ENCODE measurements around the gene DNAL1.

The DNAL1 gene

DNA sequence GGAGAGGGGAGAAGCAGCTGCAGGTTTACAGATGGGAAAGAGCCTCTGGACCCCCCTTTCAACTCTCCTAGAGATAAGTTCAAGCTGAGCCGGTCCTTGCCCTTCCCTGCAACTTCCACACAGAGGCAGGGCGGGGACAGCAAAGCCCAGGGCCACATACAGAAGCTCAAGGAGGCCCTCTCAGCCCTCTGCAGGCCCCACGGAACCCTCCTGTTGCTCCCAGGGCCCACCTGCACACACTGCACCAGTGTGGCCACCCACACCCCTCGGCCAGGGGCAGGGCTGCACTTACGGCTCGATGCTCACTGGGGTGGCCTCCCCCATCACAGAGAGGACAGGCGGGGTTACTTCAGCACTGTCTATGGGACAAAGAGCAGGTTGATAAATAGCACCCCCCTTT, 82.4 kb downstream of the DNAL1 start:
- no peak for DNase-seq (ENCODE audit: low read depth)
- TF ChIP-seq, protein P1, sequence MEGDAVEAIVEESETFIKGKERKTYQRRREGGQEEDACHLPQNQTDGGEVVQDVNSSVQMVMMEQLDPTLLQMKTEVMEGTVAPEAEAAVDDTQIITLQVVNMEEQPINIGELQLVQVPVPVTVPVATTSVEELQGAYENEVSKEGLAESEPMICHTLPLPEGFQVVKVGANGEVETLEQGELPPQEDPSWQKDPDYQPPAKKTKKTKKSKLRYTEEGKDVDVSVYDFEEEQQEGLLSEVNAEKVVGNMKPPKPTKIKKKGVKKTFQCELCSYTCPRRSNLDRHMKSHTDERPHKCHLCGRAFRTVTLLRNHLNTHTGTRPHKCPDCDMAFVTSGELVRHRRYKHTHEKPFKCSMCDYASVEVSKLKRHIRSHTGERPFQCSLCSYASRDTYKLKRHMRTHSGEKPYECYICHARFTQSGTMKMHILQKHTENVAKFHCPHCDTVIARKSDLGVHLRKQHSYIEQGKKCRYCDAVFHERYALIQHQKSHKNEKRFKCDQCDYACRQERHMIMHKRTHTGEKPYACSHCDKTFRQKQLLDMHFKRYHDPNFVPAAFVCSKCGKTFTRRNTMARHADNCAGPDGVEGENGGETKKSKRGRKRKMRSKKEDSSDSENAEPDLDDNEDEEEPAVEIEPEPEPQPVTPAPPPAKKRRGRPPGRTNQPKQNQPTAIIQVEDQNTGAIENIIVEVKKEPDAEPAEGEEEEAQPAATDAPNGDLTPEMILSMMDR (IDR thresholded peaks at IDR 0.05; ENCODE audit: low read length, missing control alignments), result no peak
- no peak overlapping the region for H3K4me3 ChIP-seq (replicated peaks; ENCODE audit: low read depth, low read length)

DNA sequence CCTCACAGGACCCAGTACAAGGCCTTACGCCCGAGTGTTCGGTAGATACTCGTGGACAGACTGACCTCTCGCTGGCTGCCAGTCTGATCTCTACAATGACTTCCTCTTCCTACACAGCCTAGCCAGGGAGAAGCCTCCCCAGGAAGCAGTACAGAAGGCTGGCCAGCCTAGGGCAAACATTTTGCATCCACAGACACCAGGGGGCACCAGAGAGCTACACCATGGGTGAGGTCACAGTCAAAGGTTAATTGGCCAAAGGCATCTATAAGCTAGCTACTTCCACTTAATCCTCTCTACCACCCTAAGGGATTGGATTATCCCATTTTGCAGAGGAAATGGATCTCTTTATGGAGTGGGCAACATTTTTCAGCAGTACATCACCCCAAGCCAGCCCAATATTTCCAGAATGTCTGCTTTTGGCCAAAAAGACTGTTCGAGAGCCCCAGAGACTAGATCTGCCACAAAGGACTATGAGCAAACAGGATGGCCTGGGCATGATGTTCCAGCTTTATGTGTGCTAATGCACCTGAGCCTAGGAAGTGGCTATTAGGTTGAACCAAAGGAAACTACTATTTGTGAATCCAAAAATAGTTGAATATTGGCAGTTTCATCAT, 84.0 kb downstream of the DNAL1 start:
- no peak overlapping the region for H3K4me3 ChIP-seq (replicated peaks; ENCODE audit: low read depth, low read length)
- peak; percentile 86 for DNase-seq (ENCODE audit: low read depth)
- TF ChIP-seq, protein P1 (IDR thresholded peaks at IDR 0.05; ENCODE audit: low read length, missing control alignments), result peak; percentile 97

DNA sequence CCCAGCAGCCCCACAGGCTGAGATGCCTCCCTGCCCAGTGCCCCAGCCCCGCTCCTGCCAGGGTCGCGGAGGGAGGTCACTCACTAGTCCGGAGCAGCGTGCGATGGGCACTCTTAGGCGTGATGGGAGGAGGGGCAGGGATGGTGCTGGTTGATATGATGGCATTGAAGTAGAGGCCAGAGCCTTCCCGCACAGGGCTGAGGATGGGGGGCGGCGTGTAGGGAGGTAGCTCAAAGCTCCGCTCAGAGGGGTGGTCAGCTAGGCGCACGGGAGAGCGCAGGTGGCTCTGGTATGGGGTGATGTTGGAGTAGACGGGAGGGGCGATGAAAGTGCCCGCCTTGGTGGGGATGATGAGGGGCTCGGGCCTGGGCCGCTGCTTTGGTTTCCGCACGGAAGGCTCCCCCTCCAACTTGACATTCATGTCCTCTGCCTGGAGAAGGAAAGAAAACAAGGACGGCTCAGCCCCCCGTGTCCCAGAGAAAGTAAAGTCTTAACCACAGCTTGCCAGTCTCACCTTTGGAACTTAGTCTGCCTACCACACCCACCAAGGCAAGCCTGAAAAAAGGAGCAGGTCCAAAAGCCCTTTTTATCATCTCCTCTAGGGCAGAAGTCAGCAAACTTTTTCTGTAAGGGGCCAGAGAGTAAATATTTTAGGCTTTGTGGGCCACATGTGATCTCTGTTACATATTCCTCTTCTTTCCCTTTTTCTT, 84.9 kb downstream of the DNAL1 start:
- TF ChIP-seq, protein P1 (IDR thresholded peaks at IDR 0.05; ENCODE audit: low read length, missing control alignments), result no peak
- no peak for DNase-seq (ENCODE audit: low read depth)
- H3K4me3 ChIP-seq (replicated peaks; ENCODE audit: low read depth, low read length), result no peak overlapping the region

DNA sequence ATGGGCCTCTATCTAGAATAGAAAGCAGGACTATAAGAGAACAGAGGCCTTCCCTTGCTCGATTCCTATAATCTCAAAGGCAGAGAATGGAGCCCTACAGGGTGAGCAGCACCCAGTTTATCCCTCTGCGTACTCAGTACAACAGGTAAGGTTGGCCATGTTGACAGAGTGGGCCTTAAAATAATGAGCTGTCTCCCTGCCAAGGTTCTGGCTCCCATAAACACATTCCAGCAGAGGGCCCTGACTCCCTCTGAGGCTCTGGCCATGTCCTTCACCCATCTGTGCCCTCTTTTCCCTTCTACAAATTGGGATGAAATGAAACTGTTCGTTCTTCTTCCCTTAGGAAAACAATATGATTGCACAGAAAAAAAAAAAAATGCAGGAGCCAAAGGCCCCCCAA, 86.3 kb downstream of the DNAL1 start:
- TF ChIP-seq, protein P1 (IDR thresholded peaks at IDR 0.05; ENCODE audit: low read length, missing control alignments), result peak; percentile 3
- no peak for DNase-seq (ENCODE audit: low read depth)
- H3K4me3 ChIP-seq (replicated peaks; ENCODE audit: low read depth, low read length), result no peak overlapping the region

DNA sequence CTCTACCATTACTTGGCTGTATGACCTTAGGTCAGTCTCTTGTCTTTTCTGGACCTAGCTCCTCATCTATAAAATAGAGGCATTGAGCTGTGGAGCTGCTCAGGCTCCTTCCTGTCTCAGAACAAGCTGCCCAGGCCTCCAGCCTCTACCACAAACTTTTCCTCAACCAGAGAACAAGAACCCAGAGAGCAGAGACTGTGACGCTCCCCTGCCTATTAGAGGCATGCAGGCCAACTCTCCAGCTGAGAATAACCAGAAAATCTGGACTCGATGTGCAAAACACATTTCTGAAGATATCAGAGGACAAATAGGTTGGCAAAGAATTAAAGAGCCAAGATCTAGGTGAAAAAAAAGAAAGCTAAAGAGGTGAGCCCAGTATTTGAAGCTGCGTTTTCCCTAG, 87.2 kb downstream of the DNAL1 start:
- no peak for DNase-seq (ENCODE audit: low read depth)
- H3K4me3 ChIP-seq (replicated peaks; ENCODE audit: low read depth, low read length), result no peak overlapping the region
- TF ChIP-seq, protein P1 (IDR thresholded peaks at IDR 0.05; ENCODE audit: low read length, missing control alignments), result no peak

DNA sequence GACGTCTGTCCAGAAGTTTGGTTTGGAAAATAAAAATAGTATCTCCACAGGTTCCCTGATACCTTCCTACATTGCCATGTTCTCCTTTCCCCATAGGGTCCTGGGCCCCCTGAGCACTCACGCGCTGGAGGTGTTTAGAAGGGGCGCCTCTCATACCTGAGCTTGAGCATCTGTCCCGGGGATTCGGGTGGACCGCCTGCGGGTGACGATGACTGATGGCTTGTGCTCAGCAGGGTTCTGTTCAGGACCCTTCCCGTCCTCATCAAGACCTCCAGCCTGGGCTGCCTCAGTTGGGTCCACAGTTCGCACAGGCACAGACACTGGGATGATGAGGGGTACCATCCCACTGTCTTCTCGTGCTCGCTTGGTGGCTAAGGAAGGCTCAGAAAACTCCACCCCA, 92.1 kb downstream of the DNAL1 start:
- no peak overlapping the region for H3K4me3 ChIP-seq (replicated peaks; ENCODE audit: low read depth, low read length)
- DNase-seq (ENCODE audit: low read depth), result no peak
- TF ChIP-seq, protein P1 (IDR thresholded peaks at IDR 0.05; ENCODE audit: low read length, missing control alignments), result no peak
